GM10847 (cell line): ENCODE results near the gene GRIP1.

Experiments
- POLR2A ChIP-seq: IDR thresholded peaks from 2 replicates; pipeline ENCODE4 v1.6.1; 2011; ENCODE audit not compliant: insufficient read length; ENCODE audit errors: extremely low read depth

The GRIP1 gene

DNA sequence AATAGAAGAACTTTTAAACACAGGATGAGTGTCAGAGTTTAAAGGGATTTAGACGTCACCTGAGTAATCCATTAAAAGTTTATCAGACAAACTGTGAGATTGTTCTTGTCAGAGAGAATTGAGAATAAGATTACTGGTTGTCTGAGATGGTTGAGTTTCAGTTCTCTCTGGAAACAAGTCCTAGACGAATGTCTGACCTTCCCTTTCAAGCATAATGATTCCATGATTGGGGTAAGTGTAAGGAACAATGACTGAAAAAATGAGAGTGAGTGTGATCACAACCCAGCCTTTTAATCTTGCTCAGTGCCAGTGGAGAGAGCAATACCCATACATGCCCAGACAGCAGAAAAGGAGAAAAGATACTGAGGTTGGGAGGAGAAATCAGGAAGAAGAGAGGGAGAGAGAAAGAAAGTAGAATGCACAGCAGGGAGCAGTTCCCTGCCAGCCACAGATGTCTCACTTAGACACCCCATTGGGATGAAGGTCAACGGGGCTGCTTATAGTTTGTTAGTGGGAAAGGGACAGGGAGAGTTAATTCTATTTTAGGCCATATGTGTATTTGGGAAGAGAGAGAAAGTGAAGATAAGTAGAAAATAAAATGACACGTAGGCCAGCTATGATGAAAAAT is 4.3 kb downstream of the GRIP1 start:
- TF ChIP-seq POLR2A, result no peak

DNA sequence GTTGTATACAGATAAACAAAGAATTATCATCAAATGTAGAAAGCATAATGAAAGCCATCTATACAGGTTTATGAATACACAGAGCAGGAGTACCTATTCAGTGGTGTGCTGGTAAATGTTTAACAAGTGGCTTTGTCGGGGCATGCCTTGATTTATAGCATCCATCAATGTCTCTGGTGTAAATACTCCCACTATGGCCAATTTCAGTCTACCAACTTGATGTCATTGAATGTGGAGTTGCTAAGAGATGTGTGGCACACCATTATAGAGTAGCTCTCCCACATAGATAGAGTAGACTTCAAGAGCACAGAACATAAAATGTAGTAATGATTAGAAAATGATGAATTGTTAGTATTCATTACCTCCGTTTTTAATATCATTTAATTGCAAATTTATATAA is 9.3 kb downstream of the GRIP1 start:
- TF ChIP-seq POLR2A, result no peak

- TF ChIP-seq POLR2A, result no peak
Measured at GRCh38 chr12:66668311-66668710, 10.6 kb downstream of the GRIP1 start.

GRCh38 chr12:66667906-66668305 is 11.0 kb downstream of the GRIP1 start:
- TF ChIP-seq POLR2A, result no peak

DNA sequence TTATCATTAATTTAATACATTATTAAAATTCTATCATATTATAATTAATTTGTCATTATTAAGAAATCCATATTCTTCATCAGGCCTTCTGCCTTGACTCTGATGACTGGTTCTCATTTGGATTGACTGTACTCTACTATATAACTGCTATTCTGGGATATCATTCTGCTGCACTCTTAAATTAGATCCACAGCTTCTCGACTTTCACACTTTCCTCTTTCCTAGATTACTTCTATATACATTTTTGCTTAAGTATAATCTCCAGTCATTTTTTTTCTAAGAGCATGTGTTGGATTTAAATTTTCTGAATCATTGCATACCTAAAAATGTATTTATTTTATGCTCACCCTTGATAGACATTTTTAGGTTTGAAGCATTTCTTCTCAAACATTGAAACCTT is 12.4 kb downstream of the GRIP1 start:
- TF ChIP-seq POLR2A, result no peak

DNA sequence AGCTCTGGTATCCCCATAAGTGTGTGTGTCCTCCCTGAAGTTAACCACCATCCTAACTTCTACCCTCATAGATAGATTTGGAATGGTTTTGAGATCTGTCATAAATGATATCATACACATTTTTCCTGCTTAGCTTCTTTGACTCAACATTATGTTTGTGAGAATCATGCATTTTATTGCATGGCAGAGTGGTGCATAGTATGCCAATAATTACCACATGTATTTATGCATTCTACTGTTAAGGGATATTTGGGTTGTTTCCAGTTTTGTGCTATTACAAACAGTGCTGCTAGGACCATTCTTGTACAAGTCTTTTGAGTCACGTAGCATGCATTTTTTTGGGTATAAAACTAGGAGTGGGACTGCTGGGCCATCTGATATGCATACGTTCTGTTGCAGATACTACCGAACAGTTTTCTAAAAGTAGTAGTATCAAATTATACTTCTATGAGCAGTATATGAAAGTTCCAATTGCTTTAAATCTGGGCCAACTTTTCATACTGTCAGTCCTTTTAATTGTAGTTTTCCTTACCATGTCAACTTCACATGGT is 13.4 kb downstream of the GRIP1 start:
- TF ChIP-seq POLR2A, result no peak

DNA sequence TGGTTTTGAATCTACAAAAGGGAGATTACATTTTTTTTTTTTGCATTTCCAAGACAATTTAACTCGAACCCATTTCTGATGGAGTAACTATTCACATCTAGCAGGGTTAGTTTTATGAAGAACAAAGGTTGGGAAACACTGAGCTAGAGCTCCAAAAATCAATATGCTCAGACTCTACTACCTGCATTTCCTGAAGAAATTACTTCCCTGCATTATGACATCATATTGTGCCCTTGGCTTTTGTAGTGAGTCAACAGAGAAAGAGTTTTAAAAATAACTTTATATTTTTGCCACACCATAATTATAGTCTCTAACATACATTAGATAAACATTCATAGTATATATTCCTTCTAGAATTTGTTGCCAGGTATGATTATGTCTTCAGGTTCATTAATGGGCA is 14.8 kb downstream of the GRIP1 start:
- no peak for TF ChIP-seq POLR2A

DNA sequence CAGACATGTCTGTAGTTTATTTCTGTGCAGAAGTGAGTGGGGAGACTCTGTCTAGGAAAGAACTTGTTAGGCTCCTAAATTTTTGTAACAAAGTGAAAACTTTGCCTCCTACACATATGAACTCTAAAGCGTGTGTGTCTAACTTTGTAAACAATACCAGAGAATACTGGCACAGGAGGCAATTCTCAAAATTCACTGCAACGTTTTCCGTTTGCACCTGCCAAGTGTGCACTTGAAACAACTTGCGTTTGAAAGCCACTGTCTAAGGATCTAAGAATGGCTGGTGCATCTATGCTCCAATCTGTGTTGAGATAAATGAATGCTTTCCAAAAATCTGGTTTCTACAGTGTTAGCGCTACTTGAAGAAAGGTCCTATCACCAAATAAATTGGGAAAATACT is 15.3 kb downstream of the GRIP1 start:
- TF ChIP-seq POLR2A, result no peak

- TF ChIP-seq POLR2A, result no peak
Measured at GRCh38 chr12:66662729-66663128, 16.1 kb downstream of the GRIP1 start.

- no peak for TF ChIP-seq POLR2A
Measured at GRCh38 chr12:66662179-66662578, 16.7 kb downstream of the GRIP1 start.

GRCh38 chr12:66661357-66661756 is 17.5 kb downstream of the GRIP1 start:
- TF ChIP-seq POLR2A, result no peak

DNA sequence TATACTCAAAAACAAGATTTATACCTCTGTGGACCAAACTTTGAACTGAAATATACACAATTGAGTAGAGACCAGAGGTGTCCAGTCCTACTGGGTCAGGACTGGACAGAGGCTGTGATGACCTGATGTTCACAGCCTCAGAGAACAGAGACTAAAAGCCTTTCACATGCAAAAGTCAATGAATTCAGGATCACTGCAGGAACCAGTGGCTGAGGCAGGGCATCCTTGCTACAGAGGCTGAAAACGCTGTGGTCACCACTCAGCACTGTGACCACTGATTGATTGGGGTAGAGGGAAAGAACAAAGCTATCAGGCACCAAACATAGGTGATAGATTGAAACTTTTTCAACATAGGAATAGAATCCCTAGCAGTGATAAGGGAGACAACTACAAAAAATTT is 25.1 kb downstream of the GRIP1 start:
- TF ChIP-seq POLR2A, result no peak

GRCh38 chr12:66648033-66648735 is 30.7 kb downstream of the GRIP1 start:
- TF ChIP-seq POLR2A, result no peak

- TF ChIP-seq POLR2A, result no peak
Measured at GRCh38 chr12:66647034-66647691, 31.7 kb downstream of the GRIP1 start.

DNA sequence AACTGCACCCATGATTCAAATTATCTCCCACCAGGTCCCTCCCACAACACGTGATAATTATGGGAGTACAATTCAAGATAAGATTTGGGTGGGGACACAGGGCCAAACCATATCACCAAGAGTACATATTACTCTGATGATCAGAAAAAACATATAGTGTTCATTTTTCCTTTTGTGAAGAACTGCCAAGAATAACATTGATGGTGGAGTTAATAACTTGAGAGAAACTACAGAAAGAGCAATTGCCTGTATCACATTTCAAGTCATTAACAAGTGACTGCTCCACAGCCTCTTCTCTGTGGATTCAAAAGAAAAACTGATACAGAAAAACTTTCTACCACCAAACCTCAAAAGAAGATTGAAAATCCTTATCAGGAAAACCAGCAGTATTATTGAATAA is 34.7 kb downstream of the GRIP1 start:
- TF ChIP-seq POLR2A, result no peak
